Osteoblast (primary cell): Measurements from ENCODE around the gene CRYBB1. TPM values are rescaled to one million over a fixed set of nuclear protein-coding genes. Genes with fewer than 3 reads are reported as not detected.

Experiments used
- DNase-seq: peaks from one replicate; pipeline ENCODE4 v3.0.0; 2011; ENCODE audit warnings: low spot score, mixed read lengths; ENCODE audit not compliant: insufficient read length; ENCODE audit errors: missing footprints
- H2AFZ ChIP-seq: 2 replicates; pipeline ENCODE4 v1.6.0; 2011; ENCODE audit warnings: mild to moderate bottlenecking, low read length
- H3K27ac ChIP-seq: 2 replicates; pipeline ENCODE4 v1.5.1; 2011; ENCODE audit warnings: mild to moderate bottlenecking, low read depth, low read length, moderate library complexity
- H3K27me3 ChIP-seq: 2 replicates; pipeline ENCODE4 v1.6.0; 2012; ENCODE audit warnings: mild to moderate bottlenecking, control low read depth, inconsistent platforms, low read length, moderate library complexity; ENCODE audit not compliant: insufficient read depth
- H3K36me3 ChIP-seq: 2 replicates; pipeline ENCODE4 v1.5.1; 2011; ENCODE audit warnings: mild to moderate bottlenecking, low read length, control low read depth, moderate library complexity; ENCODE audit not compliant: insufficient read depth
- H3K4me1 ChIP-seq: 2 replicates; pipeline ENCODE4 v1.5.1; 2011; ENCODE audit warnings: mild to moderate bottlenecking, low read length, control low read depth, moderate library complexity; ENCODE audit not compliant: insufficient read depth
- H3K4me2 ChIP-seq: 2 replicates; pipeline ENCODE4 v1.6.0; 2011; ENCODE audit warnings: mild to moderate bottlenecking, low read length; ENCODE audit not compliant: insufficient read depth
- H3K4me3 ChIP-seq: fragments of 200-600 bp; sonication (generic); 3 replicates; pipeline ENCODE4 v1.5.1; 2012; ENCODE audit warnings: mild to moderate bottlenecking, low read length, inconsistent platforms; ENCODE audit not compliant: insufficient read depth
- H3K79me2 ChIP-seq: 2 replicates; pipeline ENCODE4 v1.6.0; 2012; ENCODE audit warnings: mild to moderate bottlenecking, low read length, control low read depth, inconsistent platforms; ENCODE audit not compliant: insufficient read depth
- H3K9me3 ChIP-seq: 2 replicates; pipeline ENCODE4 v1.5.1; 2011; ENCODE audit warnings: low read depth, low read length, control low read depth
- H4K20me1 ChIP-seq: 2 replicates; pipeline ENCODE4 v1.6.0; 2012; ENCODE audit warnings: mild to moderate bottlenecking, low read length, control low read depth; ENCODE audit not compliant: insufficient read depth
- total RNA-seq: library from RNA; depleted of rRNA; stranded (reverse); fragments of >200 nt; gene quantifications from 2 replicates; pipeline ENCODE4 v1.2.3, GENCODE V29; 2012
- TF ChIP-seq, protein P1 (sequence below): IDR thresholded peaks from 2 replicates; pipeline ENCODE4 v1.5.1; 2011; ENCODE audit warnings: mild to moderate bottlenecking, low read depth, low read length, moderate library complexity; ENCODE audit errors: extremely low read depth

CRYBB1 gene
- total RNA-seq, 1 donor: not detected

- DNase-seq: no peak
- TF ChIP-seq, protein P1, sequence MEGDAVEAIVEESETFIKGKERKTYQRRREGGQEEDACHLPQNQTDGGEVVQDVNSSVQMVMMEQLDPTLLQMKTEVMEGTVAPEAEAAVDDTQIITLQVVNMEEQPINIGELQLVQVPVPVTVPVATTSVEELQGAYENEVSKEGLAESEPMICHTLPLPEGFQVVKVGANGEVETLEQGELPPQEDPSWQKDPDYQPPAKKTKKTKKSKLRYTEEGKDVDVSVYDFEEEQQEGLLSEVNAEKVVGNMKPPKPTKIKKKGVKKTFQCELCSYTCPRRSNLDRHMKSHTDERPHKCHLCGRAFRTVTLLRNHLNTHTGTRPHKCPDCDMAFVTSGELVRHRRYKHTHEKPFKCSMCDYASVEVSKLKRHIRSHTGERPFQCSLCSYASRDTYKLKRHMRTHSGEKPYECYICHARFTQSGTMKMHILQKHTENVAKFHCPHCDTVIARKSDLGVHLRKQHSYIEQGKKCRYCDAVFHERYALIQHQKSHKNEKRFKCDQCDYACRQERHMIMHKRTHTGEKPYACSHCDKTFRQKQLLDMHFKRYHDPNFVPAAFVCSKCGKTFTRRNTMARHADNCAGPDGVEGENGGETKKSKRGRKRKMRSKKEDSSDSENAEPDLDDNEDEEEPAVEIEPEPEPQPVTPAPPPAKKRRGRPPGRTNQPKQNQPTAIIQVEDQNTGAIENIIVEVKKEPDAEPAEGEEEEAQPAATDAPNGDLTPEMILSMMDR: no peak
- no peak overlapping the region for H3K4me3 ChIP-seq
Observed at GRCh38 chr22:26577081-26577480, 40.7 kb downstream of the CRYBB1 start.

GRCh38 chr22:26576026-26576680 is 41.7 kb downstream of the CRYBB1 start:
- Histone ChIP-seq H3K4me3 (no peak overlapping the region), H2AFZ (no peak overlapping the region), H3K27ac (no peak overlapping the region), H3K4me1 (no peaks in the 10 kb centered on the region), H4K20me1 (peaks cover 79% of the 10 kb centered on the region), H3K27me3 (no peaks in the 10 kb centered on the region), H3K4me2 (no peak overlapping the region), H3K36me3 (peaks cover 29% of the 10 kb centered on the region), H3K79me2 (peaks cover 94% of the 10 kb centered on the region), H3K9me3 (no peaks in the 10 kb centered on the region)
- TF ChIP-seq, protein P1: no peak
- DNase-seq: no peak

More at GRCh38 chr22:26577081-26577480, 40.7 kb downstream of the CRYBB1 start:
- Histone ChIP-seq H3K79me2 (peaks cover 93% of the 10 kb centered on the region), H3K4me1 (no peaks in the 10 kb centered on the region), H3K4me2 (no peak overlapping the region), H3K36me3 (peaks cover 35% of the 10 kb centered on the region), H3K27ac (no peak overlapping the region), H3K9me3 (no peaks in the 10 kb centered on the region), H3K27me3 (no peaks in the 10 kb centered on the region), H4K20me1 (peaks cover 78% of the 10 kb centered on the region), H2AFZ (no peak overlapping the region)

DNA sequence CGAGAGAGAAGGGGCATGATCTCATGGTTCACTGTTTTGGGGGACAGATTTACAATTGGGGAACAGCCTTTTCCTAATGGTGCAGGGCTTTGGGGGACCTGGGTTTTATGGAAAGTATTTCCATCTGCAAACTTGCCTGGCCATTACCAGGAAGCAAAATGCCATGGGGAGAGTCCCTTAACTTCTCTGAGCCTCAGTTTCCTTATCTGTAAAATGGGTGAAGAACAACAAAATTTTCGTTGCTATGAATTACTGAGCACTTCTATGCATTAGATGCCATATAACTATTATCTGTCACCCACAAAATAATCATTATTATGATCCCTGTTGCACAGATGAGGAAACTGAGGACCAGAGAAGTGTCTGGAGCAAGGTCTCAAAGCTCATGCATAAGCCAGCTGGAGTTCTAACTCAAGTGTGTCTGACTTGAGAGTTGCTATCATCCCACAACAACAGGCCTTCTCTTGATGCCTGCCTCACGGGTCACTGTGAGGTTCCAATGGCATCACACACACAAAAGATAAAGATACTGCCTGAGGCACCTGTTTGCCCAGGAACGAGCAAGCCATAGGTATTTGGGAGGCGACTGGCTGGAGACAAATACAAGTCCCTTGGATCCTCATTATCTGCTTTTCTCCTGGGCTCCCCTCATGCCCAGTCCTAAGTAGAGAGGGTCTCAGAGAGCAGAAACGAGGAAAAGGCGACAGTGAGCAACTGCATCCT is 43.7 kb downstream of the CRYBB1 start:
- Histone ChIP-seq H3K36me3 (peaks cover 21% of the 10 kb centered on the region), H2AFZ (no peak overlapping the region), H3K9me3 (no peaks in the 10 kb centered on the region), H3K4me3 (no peak overlapping the region), H3K4me2 (no peak overlapping the region), H3K79me2 (peaks cover 90% of the 10 kb centered on the region), H3K27me3 (no peaks in the 10 kb centered on the region), H3K4me1 (no peaks in the 10 kb centered on the region), H3K27ac (no peak overlapping the region), H4K20me1 (peaks cover 76% of the 10 kb centered on the region)
- TF ChIP-seq, protein P1: no peak
- no peak for DNase-seq

GRCh38 chr22:26573026-26573662 is 44.7 kb downstream of the CRYBB1 start:
- TF ChIP-seq, protein P1: no peak
- no peak overlapping the region for H3K27ac ChIP-seq
- no peak for DNase-seq

More at GRCh38 chr22:26573026-26573662, 44.7 kb downstream of the CRYBB1 start:
- peaks cover 25% of the 10 kb centered on the region for H3K36me3 ChIP-seq
- H3K4me1 ChIP-seq: no peaks in the 10 kb centered on the region
- no peaks in the 10 kb centered on the region for H3K27me3 ChIP-seq
- no peaks in the 10 kb centered on the region for H3K9me3 ChIP-seq
- no peak overlapping the region for H2AFZ ChIP-seq
- H3K4me2 ChIP-seq: no peak overlapping the region
- peaks cover 88% of the 10 kb centered on the region for H3K79me2 ChIP-seq
- H3K4me3 ChIP-seq: no peak overlapping the region
- peaks cover 76% of the 10 kb centered on the region for H4K20me1 ChIP-seq
